HG03354 (cell line): Measurements from ENCODE around the gene EFCAB12.
"Not testable (repeated sequence)": the region's sequence is repeated elsewhere in the genome, so short reads cannot be mapped to it uniquely, and the experiment has no call there.

Experiments used
- ATAC-seq: cut with Tn5 transposase; IDR thresholded peaks from one replicate; pipeline ENCODE4 v1.9.1; 2021; ENCODE audit warnings: mild to moderate bottlenecking; ENCODE audit not compliant: unreplicated experiment, poor library complexity, severe bottlenecking

The EFCAB12 gene

DNA sequence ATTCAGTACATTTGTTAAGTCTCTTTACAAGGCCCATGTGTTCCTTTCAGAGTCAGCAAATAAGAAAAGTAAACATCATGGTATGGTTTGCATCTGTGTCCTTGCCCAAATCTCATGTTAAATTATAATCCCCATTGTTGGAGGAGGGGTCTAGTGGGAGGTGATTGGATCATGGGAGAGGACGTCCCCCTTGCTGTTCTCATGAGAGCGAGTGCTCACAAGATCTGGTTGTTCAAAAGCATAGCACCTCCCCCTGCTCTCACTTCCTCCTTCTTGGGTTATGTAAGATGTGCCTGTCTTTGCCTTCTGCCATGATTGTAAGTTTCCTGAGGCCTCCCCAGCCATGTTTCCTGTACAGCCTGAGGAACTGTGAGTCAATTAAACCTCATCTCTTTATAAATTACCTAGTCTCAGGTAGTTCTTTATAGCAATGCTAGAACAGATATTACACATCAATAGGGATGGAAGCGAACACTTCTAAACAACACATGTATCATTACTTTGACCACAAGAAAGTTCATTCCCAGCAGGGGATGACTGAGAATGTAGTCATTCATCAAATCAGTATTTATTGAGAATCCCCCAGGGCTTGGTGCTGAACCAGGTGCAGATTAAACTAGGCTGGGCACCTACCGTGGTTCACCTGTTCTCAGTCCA lies 4.1 kb downstream of the EFCAB12 start:
- peak; percentile 62 for ATAC-seq

DNA sequence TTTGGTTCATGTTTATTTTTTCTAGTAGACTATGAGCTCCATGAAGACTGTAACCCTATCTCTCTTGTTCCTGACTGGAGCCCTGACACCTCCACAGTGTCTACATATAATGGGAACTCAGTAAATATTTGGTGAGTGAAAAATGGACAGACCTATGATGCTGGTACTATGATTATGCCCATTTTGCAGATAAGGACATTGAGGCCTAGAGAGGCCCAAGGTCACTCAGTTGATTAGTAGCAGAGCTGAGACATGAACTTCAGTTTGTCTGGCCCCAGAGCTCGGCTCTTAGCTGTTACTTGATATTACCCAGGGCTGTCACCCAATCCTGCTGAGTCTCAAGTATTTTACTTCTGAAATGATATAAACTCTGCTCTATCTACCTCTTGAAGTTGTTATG lies 5.5 kb downstream of the EFCAB12 start:
- no peak for ATAC-seq

DNA sequence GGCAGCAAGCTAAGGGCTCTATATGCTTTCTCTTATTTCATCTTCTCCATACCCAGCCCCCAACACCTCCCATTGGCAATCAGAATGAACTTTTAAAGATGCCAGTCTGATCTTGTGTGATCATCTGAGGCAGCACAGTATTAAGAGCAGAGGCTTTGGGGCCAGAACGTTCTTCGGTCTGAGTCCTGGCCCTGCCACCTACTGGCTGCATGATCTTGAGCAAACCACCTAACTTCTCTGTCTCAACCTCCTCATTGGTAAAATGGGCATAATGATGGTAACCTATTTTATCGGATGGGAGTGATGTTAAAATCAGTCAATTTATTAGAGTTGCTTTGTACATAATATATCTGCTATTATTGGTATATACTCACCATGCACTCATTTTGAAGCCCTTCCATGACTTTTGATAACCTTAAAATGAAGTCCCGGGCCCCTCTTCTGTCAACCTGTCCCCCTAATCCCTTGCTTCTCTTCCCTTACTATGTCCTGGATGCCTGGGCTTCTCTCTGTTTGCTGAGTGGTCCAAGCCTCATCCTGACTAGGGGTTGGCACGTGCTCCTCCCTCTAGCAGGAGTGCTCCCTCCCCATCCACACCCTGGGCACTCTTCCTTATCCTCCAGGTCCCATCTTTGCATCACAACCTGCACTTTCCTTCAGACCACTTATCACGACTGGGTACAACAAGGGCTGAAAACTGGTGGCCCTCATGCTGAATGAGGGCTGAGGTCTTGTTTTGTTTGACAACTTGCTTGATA lies 6.3 kb downstream of the EFCAB12 start:
- ATAC-seq: no peak

DNA sequence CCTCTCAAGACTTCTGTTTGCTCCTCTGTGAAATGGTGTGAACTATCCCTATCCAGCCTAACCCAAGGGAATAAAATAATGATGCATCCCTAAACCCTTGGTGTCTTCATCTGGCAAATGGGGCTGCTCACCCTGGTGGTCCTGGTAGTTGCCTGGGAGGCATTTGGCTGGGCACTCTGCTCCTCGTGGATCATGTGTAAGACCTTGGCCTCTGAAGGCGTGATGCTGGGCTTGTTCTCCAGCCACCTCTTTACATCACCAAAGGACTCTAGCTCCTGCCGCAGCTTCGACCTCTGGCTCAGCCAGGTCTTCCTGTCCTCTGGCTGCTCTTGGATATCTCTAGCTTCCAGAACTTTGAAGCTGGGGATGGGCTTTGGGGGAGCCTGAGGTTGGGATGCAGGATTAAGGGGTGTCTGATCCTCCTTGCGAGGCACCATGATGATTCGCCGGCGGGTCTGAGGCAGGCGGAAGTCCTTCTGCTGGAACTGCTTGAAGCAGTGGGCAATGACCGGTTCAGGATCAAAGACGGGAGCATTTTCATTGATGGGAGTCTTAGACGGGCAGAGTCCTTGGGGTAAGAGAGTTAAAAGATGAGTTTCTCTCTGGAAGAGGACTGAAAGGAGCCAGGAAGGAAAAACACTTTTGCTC lies 7.1 kb downstream of the EFCAB12 start:
- ATAC-seq: no peak

DNA sequence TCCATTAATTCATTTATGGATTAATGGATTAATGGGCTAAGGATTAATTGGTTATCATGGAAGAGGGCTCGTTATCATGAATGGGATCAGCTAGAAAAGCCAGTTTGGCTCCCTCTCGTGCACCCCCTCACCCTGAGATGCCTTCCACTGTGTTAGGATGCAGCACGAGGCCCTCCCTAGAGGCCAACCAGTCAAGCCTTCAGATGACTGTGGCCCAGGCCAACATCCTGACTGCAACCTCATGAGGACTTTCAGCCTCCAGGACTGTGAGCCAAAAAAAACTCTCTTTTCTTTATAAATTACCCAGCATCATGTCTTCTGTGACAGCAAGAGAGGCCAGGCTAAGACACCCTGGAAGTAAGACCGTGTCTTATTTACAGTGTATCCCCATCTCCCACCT lies 9.0 kb downstream of the EFCAB12 start:
- ATAC-seq: no peak

DNA sequence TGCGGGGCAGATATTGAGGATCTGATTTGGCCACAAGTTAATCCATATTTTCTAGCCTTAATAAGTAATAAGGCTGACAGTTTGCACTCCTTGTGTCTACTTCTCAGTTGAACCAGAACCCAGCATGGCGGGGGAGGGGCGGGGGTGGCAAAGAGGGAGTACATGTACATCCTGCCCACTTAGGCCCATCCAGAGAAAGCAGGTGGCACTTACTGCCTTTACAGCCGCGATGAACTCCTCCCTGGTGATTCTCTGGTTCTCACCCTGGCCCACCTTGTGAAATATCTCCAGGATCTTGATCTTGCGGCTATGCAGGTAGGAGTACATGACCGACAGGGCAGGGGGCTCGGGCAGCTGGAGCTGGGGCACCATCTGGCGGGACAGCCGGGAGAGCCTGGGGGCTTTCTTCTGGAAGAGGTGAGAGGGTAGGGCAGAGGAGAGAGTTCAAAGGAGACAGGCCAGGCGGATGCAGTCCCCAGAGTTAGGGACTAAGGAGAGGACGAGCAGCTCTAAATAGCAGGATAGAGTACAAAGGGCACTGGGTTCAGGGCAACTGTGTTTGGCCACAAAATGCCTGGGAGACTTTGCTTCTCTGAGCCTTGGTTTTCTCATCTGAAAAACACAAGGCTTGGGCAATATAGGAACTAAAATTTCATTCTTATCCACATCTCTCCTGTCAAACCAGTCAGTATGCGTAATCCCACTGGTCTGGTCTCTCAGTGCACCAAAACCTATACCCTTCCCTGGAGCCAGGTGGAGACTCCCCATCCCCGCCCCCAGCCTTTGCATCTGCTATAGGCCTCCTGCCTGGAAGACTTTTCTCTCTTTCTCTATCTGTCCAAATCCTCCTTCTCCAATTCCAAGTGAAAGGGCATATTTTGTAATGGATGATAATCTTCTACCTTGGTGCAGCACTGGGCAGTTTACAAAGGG lies 10.1 kb downstream of the EFCAB12 start:
- ATAC-seq: no peak

DNA sequence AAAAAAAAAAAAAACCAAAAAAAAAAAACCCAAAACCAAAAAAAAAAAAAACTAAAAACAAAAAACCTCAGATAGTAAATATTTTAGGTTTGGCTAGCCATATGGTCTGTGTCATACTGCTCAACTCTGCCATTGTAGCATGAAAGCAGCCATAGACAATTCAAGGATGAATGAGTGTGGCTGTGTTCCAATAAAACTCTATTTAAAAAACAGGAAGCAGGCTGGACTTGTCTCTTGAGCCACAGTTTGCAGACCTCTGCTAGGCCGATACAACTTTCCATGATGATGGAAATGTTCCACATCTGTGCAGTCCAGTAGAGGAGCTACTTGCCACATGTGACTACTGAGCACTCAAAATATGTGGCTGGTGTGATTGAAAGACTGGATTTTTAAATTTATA lies 11.1 kb downstream of the EFCAB12 start:
- no peak for ATAC-seq

DNA sequence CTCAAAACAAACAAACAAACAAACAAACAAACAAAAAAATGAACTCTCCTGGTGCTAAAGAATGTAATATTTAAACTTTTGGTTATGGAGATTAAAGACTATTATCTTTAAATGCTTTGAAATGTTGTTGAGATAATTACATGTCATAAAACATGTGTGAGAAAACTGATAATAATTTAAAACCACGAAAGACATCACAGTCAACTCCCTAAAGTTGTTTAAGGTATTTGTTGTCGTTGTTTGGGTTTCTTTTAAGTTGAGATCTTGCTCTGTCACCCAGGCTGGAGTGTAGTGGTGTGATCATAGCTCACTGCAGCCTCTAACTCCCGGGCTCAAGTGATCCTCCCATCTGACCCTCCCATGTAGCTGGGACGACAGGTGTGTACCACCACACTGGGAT lies 12.0 kb downstream of the EFCAB12 start:
- ATAC-seq: no peak

DNA sequence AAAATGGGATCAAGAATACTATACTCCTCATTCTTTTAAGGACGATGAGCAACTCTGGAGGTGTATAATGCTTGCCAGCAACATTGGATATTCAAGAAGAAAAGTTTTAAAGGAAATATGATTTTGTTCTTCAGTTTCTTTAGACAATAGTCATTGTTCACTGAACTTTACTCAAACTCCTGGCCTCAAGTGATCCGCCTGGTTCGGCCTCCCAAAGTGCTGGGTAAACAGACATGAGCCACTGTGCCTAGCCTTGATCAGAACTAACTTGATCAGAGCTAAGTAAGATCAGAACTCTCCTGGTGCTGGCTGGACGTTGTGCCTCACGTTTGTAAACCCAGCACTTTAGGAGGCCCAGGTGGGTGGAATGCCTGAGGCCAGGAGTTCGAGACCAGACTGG lies 12.6 kb downstream of the EFCAB12 start:
- no peak for ATAC-seq

DNA sequence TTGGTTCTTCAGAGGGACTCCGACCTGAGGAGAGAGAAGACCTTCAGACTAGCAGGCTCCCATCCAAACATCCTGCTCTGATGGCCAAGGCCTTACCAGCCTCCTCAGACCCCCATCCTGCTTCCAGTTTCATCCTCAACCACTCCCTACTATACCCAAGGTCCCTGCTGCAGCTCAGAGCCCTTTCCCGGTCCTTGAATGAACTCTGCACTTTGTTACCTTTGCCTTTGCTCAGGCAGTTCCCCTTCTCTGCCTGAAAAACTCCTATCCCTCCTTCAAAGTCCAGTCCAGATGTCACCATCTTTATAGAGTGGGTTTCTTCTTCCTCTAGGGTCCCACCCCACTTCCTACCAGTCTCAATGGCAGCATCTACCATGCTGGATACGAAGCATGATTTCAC lies 13.1 kb downstream of the EFCAB12 start:
- ATAC-seq: no peak

DNA sequence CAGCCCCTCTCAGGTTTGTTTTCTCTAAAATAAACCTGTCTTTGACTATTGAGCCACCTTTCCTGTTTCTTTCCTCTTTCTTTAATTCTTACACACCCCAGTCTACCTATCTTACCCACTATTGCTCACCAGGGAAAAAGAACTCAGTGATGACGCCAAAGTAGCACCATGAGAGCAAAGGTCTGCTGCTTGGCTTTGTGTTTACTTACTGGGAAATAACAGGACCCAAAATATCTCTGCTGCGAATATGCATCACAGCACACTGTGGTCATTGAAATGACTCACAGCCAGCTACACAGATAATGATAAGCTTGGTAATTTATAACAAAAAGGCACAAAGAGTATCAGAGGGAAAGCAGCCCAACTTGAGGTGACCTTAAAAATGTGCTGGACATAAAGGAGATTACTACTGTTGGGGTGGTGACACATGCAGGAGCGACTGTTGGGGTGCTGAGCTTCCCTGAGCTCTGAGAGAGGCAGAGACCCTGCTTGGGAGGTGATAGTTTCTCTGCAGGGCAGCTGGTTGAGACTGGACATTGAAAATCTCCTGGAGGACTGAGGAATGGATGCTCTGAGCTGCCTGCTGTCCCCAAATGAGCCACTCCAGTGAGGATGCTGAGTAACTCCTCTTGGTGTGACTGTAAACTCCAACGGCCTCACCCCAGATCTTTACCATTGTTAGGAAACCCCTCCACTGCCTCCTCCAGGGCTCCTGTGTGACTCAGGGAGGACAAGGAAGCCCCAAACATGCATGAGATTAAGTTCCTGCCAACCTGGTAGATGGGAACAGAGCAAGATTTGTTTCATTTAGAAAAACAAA lies 14.5 kb downstream of the EFCAB12 start:
- ATAC-seq: peak; percentile 94

DNA sequence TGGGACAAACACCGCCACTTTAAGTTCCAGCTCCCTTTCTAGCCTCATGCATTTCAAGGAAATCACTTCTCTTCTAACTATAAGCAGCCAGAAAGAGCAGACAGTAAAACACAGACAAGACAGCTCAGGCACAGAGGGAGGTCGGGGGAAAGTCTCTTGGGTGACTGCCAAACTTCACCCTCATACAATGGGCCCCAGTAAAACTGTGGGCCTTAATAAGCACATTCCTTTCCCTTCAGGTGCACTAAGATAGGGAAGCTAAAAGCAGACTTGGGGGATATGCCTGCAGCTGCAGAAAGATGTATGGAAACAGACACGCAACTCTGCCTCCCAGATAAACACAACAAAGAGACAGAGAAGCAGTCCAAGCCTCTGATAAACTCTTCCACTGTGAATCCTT lies 15.2 kb downstream of the EFCAB12 start:
- ATAC-seq: not testable (repeated sequence)

DNA sequence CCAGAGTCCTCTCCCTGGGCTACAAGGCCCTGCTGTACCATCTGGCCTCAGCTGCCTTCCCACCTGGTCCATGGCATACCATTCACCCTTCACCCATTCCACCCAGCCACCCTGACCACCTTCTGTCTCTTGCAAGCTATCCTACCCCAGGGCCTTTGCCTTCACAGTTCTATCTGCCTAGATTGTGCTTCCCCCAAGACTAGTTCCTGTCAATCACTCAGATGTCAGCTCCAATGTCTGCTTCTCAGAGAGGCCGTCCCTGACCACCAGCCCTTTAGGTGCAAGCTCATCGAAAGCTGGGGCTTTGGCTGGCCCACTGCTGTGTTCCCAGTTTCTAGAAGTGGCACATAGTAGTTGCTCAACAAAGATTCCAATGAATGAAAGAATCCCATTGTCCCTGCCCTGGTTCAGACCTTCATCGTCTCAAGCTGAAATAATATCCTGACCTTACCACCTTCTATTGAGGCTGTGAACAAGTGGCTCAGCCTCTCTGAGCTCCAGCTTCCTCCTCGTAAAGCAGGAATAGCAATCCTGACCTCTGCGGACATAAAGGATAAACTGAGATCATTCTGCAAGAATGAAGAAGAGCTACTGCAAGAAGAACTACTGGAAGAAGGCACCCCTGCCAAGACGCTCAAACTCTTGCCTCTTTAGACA lies 15.8 kb downstream of the EFCAB12 start:
- ATAC-seq: no peak

DNA sequence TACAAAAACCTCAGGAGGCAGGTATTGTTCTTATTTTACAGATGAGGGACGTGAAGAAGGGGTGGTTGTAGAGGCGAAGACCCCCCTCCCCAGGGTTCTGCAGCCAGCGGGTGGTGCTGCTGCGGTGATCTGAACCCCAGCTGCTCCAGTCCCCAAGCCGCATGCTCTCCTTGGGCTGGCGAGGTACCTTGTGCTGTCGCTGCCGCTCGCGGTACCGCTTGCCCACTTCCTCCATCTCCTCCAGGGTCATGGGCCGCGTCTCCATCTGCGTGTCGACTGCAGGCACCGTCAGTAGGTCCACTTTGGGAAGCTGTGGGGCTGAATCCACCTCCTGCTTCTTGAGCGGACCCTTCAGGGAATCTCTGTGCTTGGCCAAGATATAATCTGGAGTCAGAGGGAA lies 17.5 kb downstream of the EFCAB12 start:
- no peak for ATAC-seq

DNA sequence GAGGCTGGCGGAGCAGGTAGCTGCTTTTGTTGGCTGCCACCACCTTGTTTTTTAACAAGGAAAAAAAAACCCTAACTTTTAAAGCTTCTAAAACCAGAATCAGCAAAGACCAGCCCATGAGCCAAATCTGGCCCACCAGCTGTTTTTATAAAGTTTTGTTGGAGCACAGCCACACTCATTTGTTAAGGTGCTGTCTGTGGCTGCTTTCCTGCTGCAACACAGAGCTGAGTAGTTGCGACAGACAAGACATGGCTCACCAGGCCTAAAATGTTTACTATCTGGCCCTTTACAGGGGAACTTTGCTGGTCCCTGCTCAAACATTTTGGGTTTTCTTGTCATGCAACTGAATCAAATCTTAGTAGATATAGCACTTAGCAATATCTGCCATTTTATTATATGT lies 18.9 kb downstream of the EFCAB12 start:
- no peak for ATAC-seq

DNA sequence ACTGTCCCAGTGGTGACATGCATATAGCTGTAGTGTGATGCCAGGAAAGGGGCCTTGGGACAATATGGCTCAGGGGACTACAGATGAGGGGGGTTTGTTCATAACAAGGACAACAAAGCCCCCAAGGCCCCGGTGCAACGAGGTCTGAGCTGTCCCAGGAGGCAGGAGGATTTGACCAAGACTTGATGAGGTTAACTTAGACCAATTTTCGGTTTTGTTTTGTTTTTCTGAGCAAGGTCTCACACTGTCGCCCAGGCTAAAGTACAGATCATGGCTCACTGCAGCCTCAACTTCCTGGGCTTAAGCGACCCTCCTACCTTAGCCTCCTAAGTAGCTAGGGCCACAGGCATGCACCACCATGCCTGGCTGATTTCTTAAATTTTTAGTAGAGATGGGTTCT lies 23.8 kb downstream of the EFCAB12 start:
- ATAC-seq: peak; percentile 64

DNA sequence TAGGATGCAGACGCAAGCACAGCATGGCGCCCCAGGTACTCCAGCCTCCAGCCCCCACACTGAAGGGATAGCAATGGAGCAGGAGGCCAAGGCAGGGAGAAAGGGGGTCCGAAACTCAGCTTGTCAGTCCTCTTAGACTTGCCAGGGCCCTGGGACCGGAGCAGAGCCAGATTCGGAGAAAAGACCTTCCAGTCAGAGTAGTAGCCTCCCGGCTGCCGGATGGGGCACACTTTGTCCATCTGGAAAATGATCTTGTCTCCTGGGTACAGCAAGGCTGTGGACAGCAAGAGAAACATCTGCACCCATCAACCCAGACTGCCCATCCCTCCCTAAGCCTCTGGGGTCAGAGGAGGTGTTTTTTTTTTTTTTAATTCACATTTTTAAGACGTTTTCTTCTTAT lies 24.3 kb downstream of the EFCAB12 start:
- ATAC-seq: no peak

DNA sequence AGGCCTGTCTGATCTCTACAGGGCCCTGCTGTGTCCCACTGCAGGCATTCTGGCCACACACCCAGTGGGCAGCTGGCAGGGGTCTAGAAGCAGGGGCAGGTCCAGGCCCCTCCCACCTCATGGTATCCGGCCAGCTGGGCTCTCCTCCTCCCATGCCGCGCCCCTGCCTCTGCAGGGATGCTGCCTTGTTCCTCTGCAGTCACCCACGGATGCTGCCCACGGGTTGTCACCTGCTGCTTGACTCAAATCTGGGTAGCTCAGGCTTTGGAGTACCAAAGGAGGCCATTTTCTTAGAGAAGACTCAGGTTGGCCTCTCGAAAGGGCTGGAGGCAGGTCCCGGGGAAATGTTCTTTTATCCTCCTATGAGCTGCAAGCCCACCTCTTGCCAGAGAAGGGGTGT lies 25.0 kb downstream of the EFCAB12 start:
- ATAC-seq: no peak

DNA sequence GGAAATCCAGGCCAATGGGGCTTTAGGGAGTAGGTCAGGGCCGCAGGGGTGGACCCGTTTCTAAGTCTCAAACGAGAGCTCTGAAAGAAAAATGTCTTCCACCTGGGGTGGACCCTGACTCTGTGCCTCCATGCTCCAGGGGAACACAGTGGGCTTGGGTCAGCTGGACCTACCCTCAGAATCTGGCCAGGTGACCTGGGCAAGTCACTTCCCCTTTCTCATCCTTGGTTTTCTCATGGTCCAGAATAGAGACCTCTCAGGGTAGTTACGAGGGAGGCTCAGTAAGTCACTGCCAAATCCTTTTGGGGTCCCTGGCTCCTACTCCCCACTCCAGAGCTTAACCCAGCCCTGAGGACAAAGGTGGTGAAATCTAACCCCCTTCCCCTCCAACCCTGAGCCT lies 25.8 kb downstream of the EFCAB12 start:
- no peak for ATAC-seq
